Suprapubic skin (tissue), 4 donors: ENCODE measurements around the gene GBP7. TPM values are rescaled to one million over a fixed set of nuclear protein-coding genes. Genes with fewer than 3 reads are reported as not detected.

Experiments used
- DNase-seq, 2 donors: peaks; one replicate each; pipeline ENCODE4 v3.0.0-alpha.2; 2019; ENCODE audit warnings: low spot score in 2 of 2
- H3K27ac ChIP-seq: fragments of 200-600 bp; sonication (generic); one replicate; pipeline ENCODE4 v1.5.1; 2019
- H3K27me3 ChIP-seq: fragments of 200-600 bp; sonication (generic); one replicate; pipeline ENCODE4 v1.5.1; 2019
- H3K36me3 ChIP-seq: fragments of 200-600 bp; sonication (generic); one replicate; pipeline ENCODE4 v1.5.1; 2019
- H3K4me1 ChIP-seq: fragments of 200-600 bp; sonication (generic); one replicate; pipeline ENCODE4 v1.5.1; 2019
- H3K4me3 ChIP-seq: fragments of 200-600 bp; sonication (generic); one replicate; pipeline ENCODE4 v1.5.1; 2019; ENCODE audit warnings: mild to moderate bottlenecking
- H3K9me3 ChIP-seq: fragments of 200-600 bp; sonication (generic); one replicate; pipeline ENCODE4 v1.5.1; 2019
- CTCF ChIP-seq, 2 donors: fragments of 200-600 bp in 1 of 2; fragments of 450-650 bp in 1 of 2; sonication (generic) in 1 of 2; IDR thresholded peaks; one replicate each; pipeline ENCODE4 v1.5.1; 2016 to 2019; ENCODE audit warnings: antibody characterized with exemption in 2 of 2, mild to moderate bottlenecking in 1 of 2, moderate library complexity in 1 of 2
- EP300 ChIP-seq: sonication (generic); formaldehyde crosslinking; IDR thresholded peaks from one replicate; pipeline ENCODE4 v1.6.1; 2017; ENCODE audit warnings: antibody characterized with exemption
- POLR2A ChIP-seq, 2 donors: fragments of 450-650 bp; IDR thresholded peaks; one replicate each; pipeline ENCODE4 v1.6.1; 2017; ENCODE audit warnings: antibody characterized with exemption in 2 of 2, mild to moderate bottlenecking in 2 of 2, moderate library complexity in 2 of 2
- POLR2AphosphoS5 ChIP-seq, 3 donors: sonication (generic); formaldehyde crosslinking; IDR thresholded peaks; one replicate each; pipeline ENCODE4 v1.6.1; 2017; ENCODE audit warnings: antibody characterized with exemption in 3 of 3
- WGBS: methylation state at CpG from one replicate; pipeline ENCODE4 v1.1.5; 2018; 5-methylcytosine and 5-hydroxymethylcytosine counted together
- total RNA-seq, 4 donors: library from RNA; depleted of rRNA; stranded (reverse); fragments of >200 nt; gene quantifications; one replicate each; pipeline ENCODE4 v1.1.0, GENCODE V29; 2016

Gene GBP7
- total RNA-seq, 4 donors from 2014 or later = not detected

- TF ChIP-seq POLR2AphosphoS5 (IDR thresholded peaks at IDR 0.05) = no peak
- TF ChIP-seq EP300 = no peak
- WGBS = 91% methylated on average over 4 of the region's 4 CpGs
- H3K4me1 ChIP-seq = no peaks in the 10 kb centered on the region
- H3K36me3 ChIP-seq = no peaks in the 10 kb centered on the region
- DNase-seq = no peak
- no peak overlapping the region for H3K4me3 ChIP-seq
- H3K27ac ChIP-seq = no peak overlapping the region
- H3K27me3 ChIP-seq = no peaks in the 10 kb centered on the region
- no peaks in the 10 kb centered on the region for H3K9me3 ChIP-seq
These were observed 14.2 kb upstream of the GBP7 start for GRCh38 chr1:89190017-89190416.

- Histone ChIP-seq H3K27me3 (no peaks in the 10 kb centered on the region), H3K27ac (no peak overlapping the region), H3K4me1 (no peaks in the 10 kb centered on the region), H3K36me3 (no peaks in the 10 kb centered on the region), H3K4me3 (no peak overlapping the region), H3K9me3 (no peaks in the 10 kb centered on the region)
- 90% methylated on average over 2 of the region's 2 CpGs for WGBS
- DNase-seq = no peak
- TF ChIP-seq CTCF (IDR thresholded peaks at IDR 0.05) (no peak), EP300 (no peak), POLR2A (IDR thresholded peaks at IDR 0.05) (no peak), POLR2AphosphoS5 (IDR thresholded peaks at IDR 0.05) (no peak)
These were observed 3.5 kb upstream of the GBP7 start for GRCh38 chr1:89179343-89179742.

- 97% methylated on average over 2 of the region's 2 CpGs for WGBS
These were observed 1.2 kb upstream of the GBP7 start for GRCh38 chr1:89176971-89177370.

GRCh38 chr1:89174491-89174890 is 1.3 kb downstream of the GBP7 start:
- Histone ChIP-seq H3K4me1 (no peaks in the 10 kb centered on the region), H3K36me3 (no peaks in the 10 kb centered on the region), H3K9me3 (no peaks in the 10 kb centered on the region), H3K27me3 (no peaks in the 10 kb centered on the region), H3K27ac (no peak overlapping the region), H3K4me3 (no peak overlapping the region)
- 90% methylated on average over 3 of the region's 3 CpGs for WGBS
- DNase-seq = no peak
- TF ChIP-seq CTCF (IDR thresholded peaks at IDR 0.05) (no peak), EP300 (no peak), POLR2AphosphoS5 (IDR thresholded peaks at IDR 0.05) (no peak), POLR2A (IDR thresholded peaks at IDR 0.05) (no peak)

More at GRCh38 chr1:89176971-89177370, 1.2 kb upstream of the GBP7 start:
- Histone ChIP-seq H3K4me1 (no peaks in the 10 kb centered on the region), H3K36me3 (no peaks in the 10 kb centered on the region), H3K27ac (no peak overlapping the region), H3K4me3 (no peak overlapping the region), H3K9me3 (no peaks in the 10 kb centered on the region), H3K27me3 (no peaks in the 10 kb centered on the region)
- no peak for TF ChIP-seq POLR2A (IDR thresholded peaks at IDR 0.05)
- no peak for TF ChIP-seq EP300
- TF ChIP-seq POLR2AphosphoS5 (IDR thresholded peaks at IDR 0.05) = no peak
- no peak for TF ChIP-seq CTCF (IDR thresholded peaks at IDR 0.05)
- DNase-seq = no peak

GRCh38 chr1:89172468-89173143 is 3.2 kb downstream of the GBP7 start:
- Histone ChIP-seq H3K4me3 (no peak overlapping the region), H3K9me3 (no peaks in the 10 kb centered on the region), H3K36me3 (no peaks in the 10 kb centered on the region), H3K27ac (no peak overlapping the region), H3K4me1 (no peaks in the 10 kb centered on the region), H3K27me3 (no peaks in the 10 kb centered on the region)
- DNase-seq = no peak
- 96% methylated on average over 4 of the region's 4 CpGs for WGBS
- TF ChIP-seq EP300 = no peak
- no peak for TF ChIP-seq POLR2AphosphoS5 (IDR thresholded peaks at IDR 0.05)
- TF ChIP-seq CTCF (IDR thresholded peaks at IDR 0.05) = no peak

GRCh38 chr1:89171067-89171438 is 4.8 kb downstream of the GBP7 start:
- TF ChIP-seq EP300 (no peak), CTCF (IDR thresholded peaks at IDR 0.05) (no peak), POLR2A (IDR thresholded peaks at IDR 0.05) (no peak)
- no peaks in the 10 kb centered on the region for H3K9me3 ChIP-seq
- DNase-seq = no peak
- H3K4me3 ChIP-seq = no peak overlapping the region
- H3K36me3 ChIP-seq = no peaks in the 10 kb centered on the region
- no peaks in the 10 kb centered on the region for H3K4me1 ChIP-seq
- no peaks in the 10 kb centered on the region for H3K27me3 ChIP-seq
- H3K27ac ChIP-seq = no peak overlapping the region
